Breast epithelium (tissue), 3 donors: ENCODE measurements around the gene E4F1.
"Not testable (repeated sequence)": the region's sequence is repeated elsewhere in the genome, so short reads cannot be mapped to it uniquely, and the experiment has no call there.

Source experiments
- POLR2A ChIP-seq: fragments of 450-650 bp; IDR thresholded peaks from one replicate; pipeline ENCODE4 v1.6.1; 2016; ENCODE audit warnings: antibody characterized with exemption, mild to moderate bottlenecking, moderate library complexity
- POLR2AphosphoS5 ChIP-seq, 3 donors: sonication (generic); formaldehyde crosslinking; IDR thresholded peaks; one replicate each; pipeline ENCODE4 v1.6.1; 2017; ENCODE audit warnings: antibody characterized with exemption in 3 of 3
- TF ChIP-seq, protein P1 (sequence below), 3 donors: fragments of 450-650 bp; IDR thresholded peaks; one replicate each; pipeline ENCODE4 v1.5.1; 2016 to 2017; ENCODE audit warnings: antibody characterized with exemption in 3 of 3, mild to moderate bottlenecking in 3 of 3, moderate library complexity in 3 of 3

DNA sequence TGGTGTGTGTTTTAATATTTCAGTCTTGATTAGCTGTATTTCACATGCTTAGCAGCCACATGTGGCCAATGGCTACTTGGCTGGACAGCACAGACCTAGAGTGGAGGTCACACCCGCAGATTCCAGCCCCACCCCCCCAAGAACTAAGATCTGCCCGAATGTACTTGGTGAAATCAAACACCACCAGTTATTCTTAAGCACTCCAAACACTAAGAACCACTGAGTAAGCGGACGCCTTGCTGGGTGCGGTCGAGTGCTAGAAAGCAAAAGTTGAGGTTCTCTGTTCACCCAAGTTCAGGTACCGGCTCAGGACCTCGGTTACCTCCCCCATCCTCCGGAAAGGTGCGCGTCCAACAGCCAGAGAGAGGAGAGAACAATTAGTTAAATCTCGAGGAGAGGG, 43.5 kb downstream of the E4F1 start:
- TF ChIP-seq, protein P1, sequence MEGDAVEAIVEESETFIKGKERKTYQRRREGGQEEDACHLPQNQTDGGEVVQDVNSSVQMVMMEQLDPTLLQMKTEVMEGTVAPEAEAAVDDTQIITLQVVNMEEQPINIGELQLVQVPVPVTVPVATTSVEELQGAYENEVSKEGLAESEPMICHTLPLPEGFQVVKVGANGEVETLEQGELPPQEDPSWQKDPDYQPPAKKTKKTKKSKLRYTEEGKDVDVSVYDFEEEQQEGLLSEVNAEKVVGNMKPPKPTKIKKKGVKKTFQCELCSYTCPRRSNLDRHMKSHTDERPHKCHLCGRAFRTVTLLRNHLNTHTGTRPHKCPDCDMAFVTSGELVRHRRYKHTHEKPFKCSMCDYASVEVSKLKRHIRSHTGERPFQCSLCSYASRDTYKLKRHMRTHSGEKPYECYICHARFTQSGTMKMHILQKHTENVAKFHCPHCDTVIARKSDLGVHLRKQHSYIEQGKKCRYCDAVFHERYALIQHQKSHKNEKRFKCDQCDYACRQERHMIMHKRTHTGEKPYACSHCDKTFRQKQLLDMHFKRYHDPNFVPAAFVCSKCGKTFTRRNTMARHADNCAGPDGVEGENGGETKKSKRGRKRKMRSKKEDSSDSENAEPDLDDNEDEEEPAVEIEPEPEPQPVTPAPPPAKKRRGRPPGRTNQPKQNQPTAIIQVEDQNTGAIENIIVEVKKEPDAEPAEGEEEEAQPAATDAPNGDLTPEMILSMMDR (IDR thresholded peaks at IDR 0.05) = not testable (repeated sequence)
- TF ChIP-seq POLR2A; POLR2AphosphoS5 (IDR thresholded peaks at IDR 0.05): not testable (repeated sequence)
